ENCODE data around the gene EPHB4.

- no peak for TF ChIP-seq RFX5 (IDR thresholded peaks at IDR 0.05; ENCODE audit: borderline replicate concordance, low read depth, low read length)
- TF ChIP-seq CTCF (IDR thresholded peaks at IDR 0.05; ENCODE audit: control extremely low read depth in 1 of 3, insufficient read depth in 1 of 3, low read depth in 1 of 3, low read length in 3 of 3) = no peak
- no peak for TF ChIP-seq SAP30 (IDR thresholded peaks at IDR 0.05; ENCODE audit: insufficient read depth, insufficient replicate concordance, low read length)
- no peak for TF ChIP-seq ATF3 (IDR thresholded peaks at IDR 0.05; ENCODE audit: insufficient read depth, low read depth, low read length)
- TF ChIP-seq JUND (IDR thresholded peaks at IDR 0.05; ENCODE audit: low read length) = no peak
- TF ChIP-seq JUN (IDR thresholded peaks at IDR 0.05; ENCODE audit: low read depth, low read length) = no peak
These were observed 46.9 kb upstream of the EPHB4 start for GRCh38 chr7:100874300-100874576.

All from H1 (cell line).